Measurements from ENCODE around the gene SCNN1A. TPM values are rescaled to one million over a fixed set of nuclear protein-coding genes. Genes with fewer than 3 reads are reported as not detected.
A peak's percentile ranks its signal among the peaks of the same experiment; 100 is the strongest.

SCNN1A gene
- total RNA-seq, 4 donors from 2014 or later: 15.9 to 46.5 (median 18.8) TPM

GRCh38 chr12:6384499-6385436 is 9.4 kb upstream of the SCNN1A start:
- 41 to 56% methylated on average over 29 to 34 of the region's 36 CpGs for whole genome bisulfite sequencing, 2 donors
- Histone ChIP-seq H3K4me1 (peaks cover 0 to 62% (median 26%) of the 10 kb centered on the region in 4 donors), H3K4me3 (peak overlapping the region; percentile 76 to 88 (median 80)), H3K27me3 (no peaks in the 10 kb centered on the region), H3K27ac (peak overlapping the region; percentile 84 to 99 (median 96)), H3K9me3 (no peaks in the 10 kb centered on the region), H3K36me3 (peaks cover 0 to 38% (median 15%) of the 10 kb centered on the region in 3 donors)
- no peak for TF ChIP-seq POLR2A (IDR thresholded peaks at IDR 0.05)
- no peak for DNase-seq (ENCODE audit: low spot score in 2 of 2)

GRCh38 chr12:6383572-6384498 is 8.5 kb upstream of the SCNN1A start, which contains the start of gene LTBR:
TSS of gene LTBR (plus strand) at chr12:6384162. CDS start at chr12:6384359, 197 bp downstream.
- Histone ChIP-seq H3K4me3 (peak within 1 kb of the TSS; percentile 76 to 88 (median 80)), H3K27me3 (no peaks in the 10 kb centered on the region), H3K36me3 (peaks cover 0 to 31% (median 15%) of the 10 kb centered on the region in 3 donors), H3K9me3 (no peaks in the 10 kb centered on the region), H3K27ac (peak within 1 kb of the TSS; percentile 84 to 99 (median 96)), H3K4me1 (peaks cover 0 to 72% (median 27%) of the 10 kb centered on the region in 4 donors)
- 2% methylated on average over 22 to 52 of the region's 62 CpGs for WGBS, 2 donors
- TF ChIP-seq EP300 (IDR thresholded peaks at IDR 0.05) (peak; percentile 69 to 98), CTCF (IDR thresholded peaks at IDR 0.05) (peak in 3 of 5 experiments; percentile 17 to 58 (median 31)), POLR2A (IDR thresholded peaks at IDR 0.05) (peak; percentile 37 to 87)
- peak; percentile 90 to 94 for DNase-seq (ENCODE audit: low spot score in 2 of 2)

GRCh38 chr12:6382982-6383381 is 7.6 kb upstream of the SCNN1A start:
- peaks cover 0 to 23% (median 10%) of the 10 kb centered on the region in 3 donors for H3K36me3 ChIP-seq
- peaks cover 0 to 77% (median 34%) of the 10 kb centered on the region in 4 donors for H3K4me1 ChIP-seq
- DNase-seq (ENCODE audit: low spot score in 2 of 2): no peak
- WGBS, 2 donors: 75 to 87% methylated on average over 6 of the region's 6 CpGs
- no peaks in the 10 kb centered on the region for H3K27me3 ChIP-seq
- peak overlapping the region; percentile 84 to 99 (median 96) for H3K27ac ChIP-seq
- H3K4me3 ChIP-seq: peak overlapping the region in 2 of 4 donors; percentile 80 to 88
- H3K9me3 ChIP-seq: no peaks in the 10 kb centered on the region
- TF ChIP-seq CTCF (IDR thresholded peaks at IDR 0.05): no peak
- TF ChIP-seq POLR2A (IDR thresholded peaks at IDR 0.05): no peak
- TF ChIP-seq EP300 (IDR thresholded peaks at IDR 0.05): no peak

GRCh38 chr12:6382371-6382770 is 7.0 kb upstream of the SCNN1A start:
- H3K27ac ChIP-seq: peak overlapping the region in 2 of 4 donors; percentile 98 to 99

More at GRCh38 chr12:6382371-6382770, 7.0 kb upstream of the SCNN1A start:
- Histone ChIP-seq H3K9me3 (no peaks in the 10 kb centered on the region), H3K27me3 (no peaks in the 10 kb centered on the region), H3K4me3 (no peak overlapping the region), H3K36me3 (peaks cover 0 to 17% (median 5%) of the 10 kb centered on the region in 3 donors), H3K4me1 (peaks cover 2 to 77% (median 40%) of the 10 kb centered on the region in 4 donors)
- TF ChIP-seq EP300 (IDR thresholded peaks at IDR 0.05): no peak
- no peak for TF ChIP-seq POLR2A (IDR thresholded peaks at IDR 0.05)
- no peak for TF ChIP-seq CTCF (IDR thresholded peaks at IDR 0.05)
- 78 to 80% methylated on average over 7 of the region's 7 CpGs for WGBS, 2 donors
- DNase-seq (ENCODE audit: low spot score in 2 of 2): no peak

All from tibial nerve (tissue), 4 donors.